T-helper 2 cell treated with Interferon-gamma antibody and Interleukin-4, amounts not matched to agents 5 μg/mL and 100 μg/mL, for 36 hours (primary cell): Measurements from ENCODE around the gene IPO4.
"Not testable (repeated sequence)": the region's sequence is repeated elsewhere in the genome, so short reads cannot be mapped to it uniquely, and the experiment has no call there.

Experiments used
- DNase-seq: peaks from one replicate; pipeline ENCODE4 v3.0.0; 2021; ENCODE audit warnings: low spot score
- H3K27ac Mint-ChIP-seq: one replicate; pipeline ENCODE4 v1.8.0; 2021; ENCODE audit warnings: mild to moderate bottlenecking, mixed read lengths
- H3K27me3 Mint-ChIP-seq: one replicate; pipeline ENCODE4 v1.8.0; 2021; ENCODE audit warnings: low read depth, mixed read lengths
- H3K36me3 Mint-ChIP-seq: one replicate; pipeline ENCODE4 v1.8.0; 2021; ENCODE audit warnings: low read depth, mixed read lengths
- H3K4me1 Mint-ChIP-seq: one replicate; pipeline ENCODE4 v1.8.0; 2021; ENCODE audit warnings: low read depth, mixed read lengths
- H3K4me3 Mint-ChIP-seq: one replicate; pipeline ENCODE4 v1.8.0; 2022; ENCODE audit warnings: mild to moderate bottlenecking, moderate library complexity, mixed read lengths
- H3K9me3 Mint-ChIP-seq: one replicate; pipeline ENCODE4 v1.8.0; 2021; ENCODE audit warnings: mixed read lengths

The IPO4 gene

DNA sequence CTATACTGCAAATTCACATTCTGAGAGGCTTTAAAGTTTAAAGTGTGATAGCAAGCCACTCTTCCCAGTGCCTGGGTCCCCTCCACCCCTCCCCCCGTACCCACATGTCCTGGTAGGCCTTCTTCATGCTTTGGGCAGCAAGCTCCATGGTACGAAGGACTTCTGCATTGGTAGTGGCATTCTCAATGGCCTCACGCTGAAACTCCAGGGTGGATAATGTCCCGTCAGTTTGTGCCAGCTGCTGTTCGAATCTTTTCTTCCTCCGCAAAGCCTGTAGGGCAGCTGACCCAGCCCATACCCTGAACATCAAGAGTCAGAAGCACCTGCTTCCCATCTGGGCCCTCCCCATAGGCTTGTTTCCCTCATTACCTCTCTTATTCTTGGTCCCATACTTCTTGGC, 22.7 kb upstream of the IPO4 start:
- no peak for DNase-seq
- Mint-ChIP-seq H3K27ac (peak overlapping the region; percentile 96), H3K27me3 (no peaks in the 10 kb centered on the region), H3K4me1 (peaks cover 26% of the 10 kb centered on the region), H3K9me3 (no peaks in the 10 kb centered on the region), H3K4me3 (peak overlapping the region; percentile 87), H3K36me3 (peaks cover 54% of the 10 kb centered on the region)

DNA sequence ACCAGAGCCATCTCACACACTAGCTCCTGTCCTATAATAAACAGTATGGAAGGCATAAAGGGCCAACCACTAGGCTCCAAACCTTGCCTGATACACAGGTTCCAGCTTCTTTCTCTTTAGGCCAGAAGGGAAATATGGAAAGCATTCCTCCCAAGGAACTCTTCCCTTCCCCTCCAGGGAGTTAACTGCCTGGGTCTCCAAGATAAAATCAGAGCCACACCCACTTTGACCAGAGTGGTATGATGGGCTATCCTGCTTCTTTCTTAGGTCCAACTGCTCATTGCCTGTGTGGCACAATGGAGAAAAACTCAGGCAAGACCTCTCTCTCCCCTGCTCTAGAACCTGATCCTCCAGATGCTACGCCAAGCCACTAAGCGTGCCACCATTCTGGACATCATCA, 19.0 kb upstream of the IPO4 start:
- no peak overlapping the region for H3K4me3 Mint-ChIP-seq
- no peak overlapping the region for H3K27ac Mint-ChIP-seq
- H3K36me3 Mint-ChIP-seq: peaks cover 62% of the 10 kb centered on the region
- H3K9me3 Mint-ChIP-seq: peaks cover 5% of the 10 kb centered on the region
- DNase-seq: no peak
- H3K27me3 Mint-ChIP-seq: no peaks in the 10 kb centered on the region
- peaks cover 10% of the 10 kb centered on the region for H3K4me1 Mint-ChIP-seq

DNA sequence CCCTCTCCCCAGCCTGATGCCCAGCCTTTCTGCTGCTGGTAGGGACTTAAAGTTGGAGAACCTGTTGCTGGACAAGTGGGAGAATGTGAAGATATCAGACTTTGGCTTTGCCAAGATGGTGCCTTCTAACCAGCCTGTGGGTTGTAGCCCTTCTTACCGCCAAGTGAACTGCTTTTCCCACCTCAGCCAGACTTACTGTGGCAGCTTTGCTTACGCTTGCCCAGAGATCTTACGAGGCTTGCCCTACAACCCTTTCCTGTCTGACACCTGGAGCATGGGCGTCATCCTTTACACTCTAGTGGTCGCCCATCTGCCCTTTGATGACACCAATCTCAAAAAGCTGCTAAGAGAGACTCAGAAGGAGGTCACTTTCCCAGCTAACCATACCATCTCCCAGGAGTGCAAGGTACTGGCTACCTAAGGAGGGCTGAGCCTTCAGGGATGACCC, 18.5 kb upstream of the IPO4 start:
- Mint-ChIP-seq H3K27me3 (no peaks in the 10 kb centered on the region), H3K4me1 (peaks cover 10% of the 10 kb centered on the region), H3K4me3 (no peak overlapping the region), H3K36me3 (peaks cover 67% of the 10 kb centered on the region), H3K9me3 (peaks cover 6% of the 10 kb centered on the region), H3K27ac (no peak overlapping the region)
- no peak for DNase-seq

DNA sequence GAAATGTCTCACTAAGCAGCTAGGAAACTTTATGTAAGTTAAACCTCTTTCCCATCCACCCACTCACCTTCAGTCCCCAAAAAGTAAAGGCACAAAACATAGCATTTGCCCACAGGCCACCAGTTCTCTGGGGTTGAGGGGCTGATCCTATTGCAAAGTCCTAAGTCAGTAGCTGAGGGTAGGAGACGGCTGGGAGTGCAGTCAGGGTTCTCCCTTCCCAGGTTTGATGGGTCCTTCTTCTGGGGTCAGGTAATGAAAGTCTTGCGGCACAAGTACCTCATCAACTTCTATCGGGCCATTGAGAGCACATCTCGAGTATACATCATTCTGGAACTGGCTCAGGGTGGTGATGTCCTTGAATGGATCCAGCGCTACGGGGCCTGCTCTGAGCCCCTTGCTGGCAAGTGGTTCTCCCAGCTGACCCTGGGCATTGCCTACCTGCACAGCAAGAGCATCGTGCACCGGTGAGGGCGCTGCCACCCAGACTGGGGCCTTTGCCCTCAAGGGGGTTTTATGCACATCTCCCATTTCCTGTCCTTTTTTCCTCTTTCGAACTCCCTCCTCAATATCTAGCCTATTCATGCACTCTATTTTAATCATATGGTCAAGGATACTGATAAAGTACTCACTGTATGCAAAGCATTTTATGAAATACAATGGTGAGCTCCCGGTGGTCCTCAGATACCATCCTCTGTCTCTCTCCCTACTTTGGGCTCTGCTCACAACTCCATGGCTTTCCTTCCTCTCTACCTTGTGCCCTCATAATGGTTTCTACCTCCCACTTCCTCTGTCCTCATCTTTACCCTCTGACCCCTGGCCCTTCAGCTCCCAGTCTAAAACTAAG, 17.9 kb upstream of the IPO4 start:
- H3K36me3 Mint-ChIP-seq: peaks cover 69% of the 10 kb centered on the region
- peaks cover 6% of the 10 kb centered on the region for H3K4me1 Mint-ChIP-seq
- H3K27ac Mint-ChIP-seq: no peak overlapping the region
- no peaks in the 10 kb centered on the region for H3K27me3 Mint-ChIP-seq
- DNase-seq: no peak
- H3K9me3 Mint-ChIP-seq: peaks cover 9% of the 10 kb centered on the region
- H3K4me3 Mint-ChIP-seq: no peak overlapping the region

DNA sequence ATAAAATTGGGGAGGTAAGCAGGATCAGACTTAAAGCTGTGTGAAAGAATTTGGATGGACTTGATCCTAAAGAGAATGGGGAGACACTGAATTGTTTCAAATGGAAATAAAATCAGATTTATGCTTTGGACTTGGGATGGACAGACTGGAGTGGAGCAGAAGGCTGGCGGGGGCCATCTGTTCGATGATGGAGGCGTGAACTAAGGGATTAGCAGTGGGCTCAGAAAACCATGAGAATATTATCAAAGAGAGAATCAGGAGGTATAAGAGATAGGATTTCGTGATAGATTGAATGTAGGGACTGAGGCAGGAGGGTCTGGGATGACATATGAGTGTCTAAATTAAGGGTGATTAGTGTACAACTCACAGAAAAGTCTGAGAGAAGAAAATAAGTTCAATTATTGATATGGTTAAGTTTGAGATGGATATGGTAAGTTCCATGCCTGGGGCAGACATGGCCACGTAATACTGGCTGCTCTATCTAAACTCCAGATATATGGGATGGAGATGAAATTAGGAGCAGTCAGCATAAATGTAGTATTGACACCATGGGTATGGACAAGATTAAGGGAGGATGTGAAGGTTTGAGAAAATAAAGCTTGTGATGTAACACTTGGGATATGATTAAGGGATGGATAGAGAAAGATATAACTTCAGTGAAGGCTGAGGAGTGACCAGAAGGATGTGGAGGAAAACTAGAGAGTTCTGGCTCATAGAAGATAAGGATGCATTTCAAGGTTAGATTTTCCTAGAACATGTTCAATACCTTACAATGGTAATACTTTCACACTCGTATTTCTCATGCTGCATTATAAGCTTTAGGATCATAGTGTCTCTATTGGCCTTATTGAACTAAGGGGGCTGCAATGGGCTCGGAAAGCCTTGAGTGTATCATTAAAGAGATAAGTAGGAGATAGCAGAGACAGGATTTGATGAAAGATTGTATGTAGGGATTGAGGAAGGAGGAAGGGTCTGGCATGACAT, 15.8 kb upstream of the IPO4 start:
- Mint-ChIP-seq H3K27ac (peak overlapping the region; percentile 2), H3K36me3 (peaks cover 67% of the 10 kb centered on the region), H3K9me3 (peaks cover 12% of the 10 kb centered on the region), H3K4me1 (no peaks in the 10 kb centered on the region), H3K27me3 (no peaks in the 10 kb centered on the region), H3K4me3 (no peak overlapping the region)
- no peak for DNase-seq

DNA sequence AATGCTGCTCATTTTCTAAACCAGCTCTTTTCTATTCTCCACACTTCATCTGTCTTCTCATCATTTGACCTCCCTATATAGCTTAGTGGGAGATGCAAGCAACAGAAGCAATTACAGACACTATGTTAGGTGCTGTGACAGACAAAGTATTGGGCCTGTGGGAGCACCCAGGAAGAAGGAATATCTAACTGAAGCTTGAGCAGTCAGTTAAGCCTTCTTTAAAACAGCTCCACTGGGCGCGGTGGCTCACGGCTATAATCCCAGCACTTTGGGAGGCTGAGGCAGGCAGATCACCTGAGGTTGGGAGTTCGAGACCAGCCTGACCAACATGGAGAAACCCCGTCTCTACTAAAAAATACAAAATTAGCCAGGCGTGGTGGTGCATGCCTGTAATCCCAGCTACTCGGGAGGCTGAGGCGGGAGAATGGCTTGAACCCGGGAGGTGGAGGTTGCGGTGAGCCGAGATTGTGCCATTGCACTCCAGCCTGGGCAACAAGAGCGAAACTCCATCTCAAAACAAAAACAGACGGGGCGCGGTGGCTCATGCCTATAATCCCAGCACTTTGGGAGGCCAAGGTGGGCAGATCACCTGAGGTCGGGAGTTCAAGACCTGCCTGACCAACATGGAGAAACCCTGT, 14.8 kb upstream of the IPO4 start:
- DNase-seq, H3K27ac Mint-ChIP-seq, H3K27me3 Mint-ChIP-seq, H3K4me3 Mint-ChIP-seq, H3K4me1 Mint-ChIP-seq: not testable (repeated sequence)
- peaks cover 12% of the 10 kb centered on the region for H3K9me3 Mint-ChIP-seq
- peaks cover 71% of the 10 kb centered on the region for H3K36me3 Mint-ChIP-seq

DNA sequence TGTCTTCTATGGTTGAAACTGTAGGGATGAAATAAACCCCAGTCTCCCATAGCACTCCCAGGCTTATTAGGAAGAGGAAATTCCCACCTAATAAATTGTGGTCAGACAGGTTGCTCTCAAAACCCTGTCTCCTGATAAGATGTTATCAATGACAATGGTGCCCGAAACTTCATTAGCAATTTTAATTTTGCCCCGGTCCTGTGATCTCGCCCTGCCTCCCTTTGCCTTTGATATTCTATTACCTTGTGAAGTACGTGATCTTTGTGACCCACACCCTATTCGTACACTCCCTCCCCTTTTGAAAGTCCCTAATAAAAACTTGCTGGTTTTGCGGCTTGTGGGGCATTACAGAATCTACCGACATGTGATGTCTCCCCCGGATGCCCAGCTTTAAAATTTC, 13.9 kb upstream of the IPO4 start:
- H3K4me1 Mint-ChIP-seq, H3K27ac Mint-ChIP-seq: not testable (repeated sequence)
- peaks cover 63% of the 10 kb centered on the region for H3K36me3 Mint-ChIP-seq

DNA sequence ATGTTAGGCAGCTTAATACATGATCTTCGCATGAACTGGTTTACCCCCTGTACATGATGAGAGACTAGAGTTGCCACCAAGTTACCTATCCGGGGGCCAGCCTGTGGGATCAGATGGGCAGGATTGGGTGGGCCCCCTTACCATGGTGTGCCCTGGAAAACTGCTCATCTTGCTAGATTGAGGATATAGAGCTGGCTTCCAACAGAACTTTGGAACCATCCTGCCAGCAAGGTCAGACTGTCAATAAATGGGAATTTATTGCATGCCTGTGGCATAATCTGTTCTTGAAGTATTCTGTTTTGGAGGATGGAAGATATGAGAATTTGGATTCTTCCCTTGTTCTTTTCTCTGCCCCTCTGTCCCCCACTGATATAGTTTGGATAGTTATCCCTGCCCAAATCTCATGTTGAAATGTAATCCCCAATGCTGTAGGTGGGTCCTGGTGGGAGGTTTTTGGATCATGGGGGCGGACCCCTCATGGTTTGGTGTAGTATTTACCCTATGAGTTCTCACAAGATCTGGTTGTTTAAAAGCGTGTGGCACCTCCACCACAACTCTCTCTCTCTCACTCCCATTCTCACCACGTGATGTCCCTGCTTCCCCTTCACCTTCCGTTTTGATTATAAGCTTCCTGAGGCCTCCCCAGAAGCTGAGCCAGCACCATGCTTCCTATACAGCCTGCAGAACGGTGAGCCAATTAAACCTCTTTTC, 10.4 kb upstream of the IPO4 start:
- Mint-ChIP-seq H3K9me3 (peaks cover 12% of the 10 kb centered on the region), H3K27me3 (no peaks in the 10 kb centered on the region), H3K4me1 (peaks cover 29% of the 10 kb centered on the region), H3K27ac (peak overlapping the region; percentile 68), H3K4me3 (peak overlapping the region; percentile 33), H3K36me3 (peaks cover 51% of the 10 kb centered on the region)
- no peak for DNase-seq

More for the DNA sequence above, 13.9 kb upstream of the IPO4 start:
- H3K4me3 Mint-ChIP-seq, DNase-seq, H3K27me3 Mint-ChIP-seq: not testable (repeated sequence)
- peaks cover 12% of the 10 kb centered on the region for H3K9me3 Mint-ChIP-seq

DNA sequence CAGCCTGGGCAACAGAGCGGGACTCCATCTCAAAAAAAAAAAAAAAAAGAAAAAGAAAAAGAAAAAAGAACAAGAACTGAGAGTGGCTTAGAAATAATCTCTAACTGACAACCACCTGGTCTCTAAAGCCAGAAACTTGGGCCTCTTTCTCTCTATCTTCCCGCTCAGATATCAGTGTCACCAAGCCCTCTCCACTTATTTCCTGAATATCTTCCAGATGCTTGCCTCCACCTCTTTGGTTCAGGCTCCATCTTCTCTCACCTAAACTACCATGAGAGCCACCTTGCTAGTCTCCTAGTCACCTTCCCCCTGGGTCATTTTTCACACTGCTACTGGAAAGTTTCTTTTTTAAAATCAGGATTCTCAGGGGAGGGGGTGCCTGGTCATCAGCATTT, 8.4 kb upstream of the IPO4 start:
- Mint-ChIP-seq H3K9me3 (peaks cover 6% of the 10 kb centered on the region), H3K4me1 (peaks cover 41% of the 10 kb centered on the region)

DNA sequence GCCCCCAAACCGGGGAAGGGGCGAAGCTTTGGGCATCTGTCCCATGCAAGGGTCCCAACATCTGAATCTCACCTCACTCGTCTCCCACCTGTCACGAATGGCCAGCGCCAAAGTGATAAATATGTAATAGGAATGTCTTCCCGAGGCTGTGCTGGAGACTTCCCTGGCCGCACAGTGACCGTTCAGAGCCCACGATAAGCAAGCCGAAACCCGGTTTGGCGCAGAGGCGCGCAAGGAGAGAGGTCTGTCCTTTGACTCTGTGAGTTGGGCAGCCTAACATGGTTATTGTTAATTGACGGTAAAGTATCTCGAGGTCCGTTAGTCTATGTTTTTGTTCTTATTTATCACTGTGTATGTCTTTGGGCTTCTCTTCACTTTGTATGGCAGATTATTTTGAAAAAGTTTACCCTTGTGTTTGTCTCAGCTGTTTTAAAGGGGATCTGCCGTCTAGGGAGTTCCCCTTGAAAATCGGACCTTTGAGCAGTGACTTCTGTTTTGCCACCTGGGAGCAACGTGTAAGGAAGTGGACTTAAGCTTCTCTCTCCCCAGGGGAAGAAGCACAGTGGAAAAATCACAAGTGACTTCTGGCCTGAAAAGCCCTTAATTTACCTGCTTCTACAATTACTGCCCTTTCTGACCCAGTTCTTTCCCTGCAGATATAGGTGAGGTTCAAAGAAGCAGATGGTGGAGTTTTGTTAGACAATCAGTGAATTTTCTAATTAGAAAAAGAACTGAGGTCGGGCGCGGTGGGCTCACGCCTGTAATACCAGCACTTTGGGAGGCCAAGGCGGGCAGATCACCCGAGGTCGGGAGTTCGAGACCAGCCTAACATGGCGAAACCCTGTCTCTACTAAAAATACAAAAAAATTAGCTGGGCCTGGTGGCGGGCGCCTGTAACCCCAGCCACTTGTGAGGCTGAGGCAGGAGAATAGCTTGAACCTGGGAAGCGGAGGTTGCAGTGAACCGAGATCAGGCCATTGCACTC, 7.7 kb upstream of the IPO4 start:
- H3K4me1 Mint-ChIP-seq: peaks cover 42% of the 10 kb centered on the region
- H3K27ac Mint-ChIP-seq: peak overlapping the region; percentile 98
- peaks cover 50% of the 10 kb centered on the region for H3K36me3 Mint-ChIP-seq
- no peak for DNase-seq
- H3K9me3 Mint-ChIP-seq: peaks cover 2% of the 10 kb centered on the region
- H3K4me3 Mint-ChIP-seq: peak overlapping the region; percentile 98
- H3K27me3 Mint-ChIP-seq: no peaks in the 10 kb centered on the region

More for the DNA sequence above, 8.4 kb upstream of the IPO4 start:
- Mint-ChIP-seq H3K27me3 (no peaks in the 10 kb centered on the region), H3K4me3 (peak overlapping the region; percentile 98), H3K27ac (peak overlapping the region; percentile 62), H3K36me3 (peaks cover 51% of the 10 kb centered on the region)
- no peak for DNase-seq

DNA sequence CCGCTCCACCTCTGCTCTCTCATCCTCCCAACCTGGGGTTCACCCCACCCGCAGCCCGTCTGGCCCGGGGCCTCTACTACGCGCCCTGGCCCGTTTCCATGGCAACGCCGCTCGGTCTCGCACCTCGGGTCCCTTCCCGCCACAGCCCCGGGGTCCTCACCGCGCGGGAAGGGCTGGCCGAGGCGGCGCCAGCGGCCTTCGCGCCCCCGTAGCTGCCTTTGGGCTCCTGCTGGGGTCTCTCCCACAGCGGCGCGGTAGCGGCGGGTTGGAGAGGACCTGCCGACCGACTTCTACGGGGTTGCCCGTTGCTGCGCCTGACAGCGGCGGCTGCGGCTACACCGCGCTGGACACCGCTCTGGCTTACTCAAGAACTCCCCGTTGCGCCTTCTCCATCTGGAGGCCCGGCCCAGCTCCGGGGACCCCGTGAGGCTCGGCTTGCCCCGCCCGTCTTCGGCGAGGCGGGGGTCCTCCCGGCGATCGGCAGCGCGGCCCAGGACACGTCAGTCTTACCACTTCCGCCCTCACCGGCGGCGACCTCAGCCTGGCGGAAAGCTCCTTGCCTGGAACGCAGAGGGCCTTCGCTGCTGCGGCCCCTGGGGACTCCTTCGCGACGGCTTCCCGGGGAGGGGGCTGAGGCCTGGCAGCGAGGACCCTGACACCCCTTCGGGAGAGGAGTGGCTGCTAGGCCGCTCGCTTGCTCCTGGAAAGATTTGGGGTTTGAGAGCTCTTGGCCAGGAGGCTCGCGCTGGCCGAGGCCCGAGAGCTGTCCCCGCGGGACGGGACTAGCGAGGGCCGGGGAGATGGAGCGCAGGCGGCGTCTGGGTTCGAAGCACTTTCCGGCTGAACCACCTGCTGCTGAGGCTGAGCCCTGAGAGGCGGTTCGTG, 6.8 kb upstream of the IPO4 start, which contains the start of gene TM9SF1:
Gene TM9SF1, minus strand, starts transcription at position 256 of the 885 bp plus-strand sequence. CDS start 422 bp downstream, outside the sequence.
- Mint-ChIP-seq H3K27ac (peak within 1 kb of the TSS; percentile 98), H3K4me3 (peak within 1 kb of the TSS; percentile 98), H3K36me3 (peaks cover 49% of the 10 kb centered on the region), H3K27me3 (no peaks in the 10 kb centered on the region), H3K4me1 (peaks cover 45% of the 10 kb centered on the region), H3K9me3 (no peaks in the 10 kb centered on the region)
- DNase-seq: peak; percentile 84

DNA sequence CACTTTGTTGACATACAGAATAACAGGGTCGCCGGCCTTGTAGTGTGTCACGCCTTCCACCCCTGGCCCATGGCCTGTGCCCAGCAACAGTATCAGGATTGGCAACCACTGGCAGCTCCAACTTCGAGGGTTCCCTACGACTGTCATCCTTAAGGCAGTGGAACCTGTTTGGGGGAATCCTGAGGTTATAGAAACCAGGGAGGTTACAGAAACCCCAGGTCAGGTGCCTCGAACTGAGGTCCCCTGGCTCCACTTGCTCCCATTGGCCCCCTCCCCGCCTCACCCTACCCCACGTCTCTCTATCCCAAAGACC, 6.2 kb upstream of the IPO4 start:
- Mint-ChIP-seq H3K9me3 (no peaks in the 10 kb centered on the region), H3K27ac (peak overlapping the region; percentile 98), H3K4me3 (peak overlapping the region; percentile 98), H3K27me3 (no peaks in the 10 kb centered on the region), H3K4me1 (peaks cover 48% of the 10 kb centered on the region), H3K36me3 (peaks cover 51% of the 10 kb centered on the region)
- DNase-seq: no peak
